GM12892 (cell line): ENCODE data around the gene P2RX7.

Source experiments
- POLR2A ChIP-seq: IDR thresholded peaks from 2 replicates; pipeline ENCODE4 v1.6.1; 2011; ENCODE audit warnings: low read depth, low read length, control low read depth
- POLR2AphosphoS5 ChIP-seq: IDR thresholded peaks from 2 replicates; pipeline ENCODE4 v1.6.1; 2011; ENCODE audit warnings: low read depth, low read length, control low read depth
- TAF1 ChIP-seq: IDR thresholded peaks from 2 replicates; pipeline ENCODE4 v1.6.1; 2011; ENCODE audit warnings: low read depth, mild to moderate bottlenecking, control low read depth, low read length, borderline replicate concordance

- TF ChIP-seq POLR2A: no peak
- TF ChIP-seq TAF1: no peak
- no peak for TF ChIP-seq POLR2AphosphoS5
These were observed 21.0 kb upstream of the P2RX7 start for GRCh38 chr12:121111684-121112083.
